Ishikawa (cell line): ENCODE results near the gene TMEM126A.

Source experiments
- CEBPB ChIP-seq: IDR thresholded peaks from 2 replicates; pipeline ENCODE4 v1.6.1; 2012
- CREB1 ChIP-seq: IDR thresholded peaks from 2 replicates; pipeline ENCODE4 v1.6.1; 2012; ENCODE audit warnings: low read depth
- EGR1 ChIP-seq: IDR thresholded peaks from 2 replicates; pipeline ENCODE4 v1.6.1; 2012
- EP300 ChIP-seq: IDR thresholded peaks from 2 replicates; pipeline ENCODE4 v1.6.1; 2012; ENCODE audit warnings: borderline replicate concordance
- FOXM1 ChIP-seq: IDR thresholded peaks from 2 replicates; pipeline ENCODE4 v1.6.1; 2012; ENCODE audit warnings: low read depth, borderline replicate concordance
- MAX ChIP-seq: IDR thresholded peaks from 2 replicates; pipeline ENCODE4 v1.6.1; 2012
- NFIC ChIP-seq: IDR thresholded peaks from 2 replicates; pipeline ENCODE4 v1.6.1; 2012
- RAD21 ChIP-seq: IDR thresholded peaks from 2 replicates; pipeline ENCODE4 v1.6.1; 2012; ENCODE audit warnings: low read depth
- REST ChIP-seq: IDR thresholded peaks from 2 replicates; pipeline ENCODE4 v1.6.1; 2012; ENCODE audit warnings: low read depth, mild to moderate bottlenecking
- TAF1 ChIP-seq: IDR thresholded peaks from 2 replicates; pipeline ENCODE4 v1.6.1; 2012; ENCODE audit warnings: low read depth, mild to moderate bottlenecking
- TCF12 ChIP-seq: IDR thresholded peaks from 2 replicates; pipeline ENCODE4 v1.6.1; 2012; ENCODE audit warnings: low read depth
- TEAD4 ChIP-seq: IDR thresholded peaks from 2 replicates; pipeline ENCODE4 v1.6.1; 2012
- USF1 ChIP-seq: IDR thresholded peaks from 2 replicates; pipeline ENCODE4 v1.6.1; 2012
- YY1 ChIP-seq: IDR thresholded peaks from 2 replicates; pipeline ENCODE4 v1.6.1; 2012; ENCODE audit warnings: low read depth
- ZBTB7A ChIP-seq: IDR thresholded peaks from 2 replicates; pipeline ENCODE4 v1.6.1; 2012; ENCODE audit warnings: low read depth

TMEM126A gene

GRCh38 chr11:85628771-85629341 lies 18.9 kb upstream of the TMEM126A start:
- TF ChIP-seq ZBTB7A (no peak), USF1 (0 out of 2 replicates have a peak, but pooled peaks have one; percentile 4)

- TF ChIP-seq NFIC = no peak
- TF ChIP-seq USF1 = no peak
- no peak for TF ChIP-seq REST
- no peak for TF ChIP-seq CEBPB
- TF ChIP-seq CREB1 = no peak
- no peak for TF ChIP-seq YY1
- no peak for TF ChIP-seq TCF12
- TF ChIP-seq EP300 = no peak
- TF ChIP-seq MAX = no peak
- no peak for TF ChIP-seq TEAD4
- no peak for TF ChIP-seq ZBTB7A
- no peak for TF ChIP-seq FOXM1
- no peak for TF ChIP-seq RAD21
- TF ChIP-seq TAF1 = no peak
- TF ChIP-seq EGR1 = no peak
Observed at GRCh38 chr11:85634747-85635146, 13.0 kb upstream of the TMEM126A start.

GRCh38 chr11:85643191-85643614 lies 4.6 kb upstream of the TMEM126A start:
- TF ChIP-seq CREB1 (no peak), FOXM1 (no peak), TEAD4 (no peak), TCF12 (no peak), EGR1 (no peak), NFIC (no peak), CEBPB (no peak), MAX (no peak)

- TF ChIP-seq FOXM1 = no peak
- TF ChIP-seq TEAD4 = no peak
- TF ChIP-seq ZBTB7A = no peak
- TF ChIP-seq YY1 = no peak
- TF ChIP-seq CEBPB = no peak
- TF ChIP-seq TAF1 = no peak
- TF ChIP-seq MAX = no peak
- TF ChIP-seq EGR1 = no peak
- no peak for TF ChIP-seq REST
- no peak for TF ChIP-seq EP300
- no peak for TF ChIP-seq RAD21
- no peak for TF ChIP-seq NFIC
- no peak for TF ChIP-seq TCF12
- TF ChIP-seq CREB1 = no peak
- TF ChIP-seq USF1 = no peak
Observed at GRCh38 chr11:85647078-85647477, 689 bp upstream of the TMEM126A start.

- no peak for TF ChIP-seq EP300
- TF ChIP-seq TEAD4 = no peak
- TF ChIP-seq TCF12 = no peak
- TF ChIP-seq RAD21 = no peak
- TF ChIP-seq TAF1 = no peak
- TF ChIP-seq ZBTB7A = no peak
- TF ChIP-seq YY1 = no peak
- TF ChIP-seq REST = no peak
- no peak for TF ChIP-seq FOXM1
- no peak for TF ChIP-seq CEBPB
- TF ChIP-seq USF1 = no peak
Observed at GRCh38 chr11:85651118-85651517, 3.4 kb downstream of the TMEM126A start.
